HepG2 (cell line): ENCODE results near the gene SYNE1. TPM values are rescaled to one million over a fixed set of nuclear protein-coding genes. Genes with fewer than 3 reads are reported as not detected.
A peak's percentile ranks its signal among the peaks of the same experiment; 100 is the strongest.

Experiments used
- CCAR2 ChIP-seq: fragments of 200-400 bp; formaldehyde crosslinking; optimal IDR thresholded peaks from 2 replicates; pipeline ENCODE3; 2018; ENCODE audit warnings: low read depth, mild to moderate bottlenecking, low read length, moderate library complexity
- CREB1 ChIP-seq, 2 experiments: fragments of 450-650 bp in 1 of 2; IDR thresholded peaks; 2 replicates each; pipeline ENCODE4 v1.6.1; 2016 to 2017; ENCODE audit warnings: control low read depth in 1 of 2, mild to moderate bottlenecking in 1 of 2, missing compliant biosample characterization in 1 of 2, missing genetic modification characterization in 1 of 2
- ESRRA ChIP-seq: sonication (generic); formaldehyde crosslinking; IDR thresholded peaks from 2 replicates; pipeline ENCODE4 v1.5.1; 2020; ENCODE audit warnings: mild to moderate bottlenecking, low read depth, missing genetic modification reagents
- FOXO4 ChIP-seq: sonication (generic); formaldehyde crosslinking; conservative IDR thresholded peaks from 2 replicates; pipeline ENCODE4 v1.8.1; 2023; ENCODE audit warnings: missing genetic modification reagents
- KDM1A ChIP-seq: IDR thresholded peaks from 2 replicates; pipeline ENCODE4 v1.6.1; 2016; ENCODE audit warnings: missing compliant biosample characterization
- MAF1 ChIP-seq: sonication (generic); formaldehyde crosslinking; IDR thresholded peaks from 2 replicates; pipeline ENCODE4 v1.5.0; 2020; ENCODE audit warnings: missing genetic modification reagents, borderline replicate concordance
- MAFF ChIP-seq: IDR thresholded peaks from 2 replicates; pipeline ENCODE4 v1.6.1; 2011; ENCODE audit warnings: low read depth, low read length, improper control_type of control experiment
- PHF21A ChIP-seq: sonication (generic); formaldehyde crosslinking; IDR thresholded peaks from 2 replicates; pipeline ENCODE4 v1.5.0; 2020; ENCODE audit warnings: mild to moderate bottlenecking, missing genetic modification reagents
- RARA ChIP-seq: IDR thresholded peaks from 2 replicates; pipeline ENCODE4 v1.6.1; 2016; ENCODE audit warnings: missing genetic modification reagents, missing compliant biosample characterization
- RBAK ChIP-seq: sonication (generic); formaldehyde crosslinking; IDR thresholded peaks from 2 replicates; pipeline ENCODE4 v1.5.1; 2020; ENCODE audit warnings: mild to moderate bottlenecking, missing genetic modification reagents
- SIX4 ChIP-seq: sonication (generic); formaldehyde crosslinking; IDR thresholded peaks from 2 replicates; pipeline ENCODE4 v1.4.0; 2020; ENCODE audit warnings: missing genetic modification reagents
- THAP11 ChIP-seq: IDR thresholded peaks from 2 replicates; pipeline ENCODE4 v1.6.1; 2016; ENCODE audit warnings: missing biosample characterization, missing genetic modification reagents
- ZBTB2 ChIP-seq: sonication (generic); formaldehyde crosslinking; IDR thresholded peaks from 2 replicates; pipeline ENCODE4 v1.8.0; 2022; ENCODE audit warnings: low read depth, missing genetic modification reagents
- ZHX1 ChIP-seq: sonication (generic); formaldehyde crosslinking; IDR thresholded peaks from 2 replicates; pipeline ENCODE4 v1.8.1; 2022; ENCODE audit warnings: low read depth, mild to moderate bottlenecking, missing genetic modification reagents
- ZNF350 ChIP-seq: sonication (generic); formaldehyde crosslinking; IDR thresholded peaks from 2 replicates; pipeline ENCODE4 v1.4.0; 2020; ENCODE audit warnings: mild to moderate bottlenecking, low read depth, missing genetic modification reagents, borderline replicate concordance
- ZNF546 ChIP-seq: sonication (generic); formaldehyde crosslinking; conservative IDR thresholded peaks from 2 replicates; pipeline ENCODE4 v1.8.1; 2023; ENCODE audit warnings: mild to moderate bottlenecking, missing genetic modification reagents
- ZNF558 ChIP-seq: sonication (generic); formaldehyde crosslinking; IDR thresholded peaks from 2 replicates; pipeline ENCODE4 v1.9.0; 2022; ENCODE audit warnings: mild to moderate bottlenecking, missing genetic modification reagents, borderline replicate concordance
- ZNF615 ChIP-seq: sonication (generic); formaldehyde crosslinking; IDR thresholded peaks from 2 replicates; pipeline ENCODE4 v1.5.0; 2020; ENCODE audit warnings: mild to moderate bottlenecking, missing genetic modification reagents, borderline replicate concordance
- polyA plus RNA-seq, 8 experiments: library from polyadenylated mRNA; depleted of rRNA in 3 of 8; stranded (reverse) in 7 of 8; unstranded in 1 of 8; fragments of >200 nt; fragmentation: Illumina TruSeq in 4 of 8; extraction: Trizol in 4 of 8; gene quantifications; 2 replicates each; pipeline versions ENCODE4 v1.2.1 to v1.2.3, GENCODE V29; 2011 to 2016; ENCODE audit warnings: low read depth in 4 of 8, missing spikeins in 1 of 8, mixed read lengths in 1 of 8; ENCODE audit not compliant: insufficient read depth in 1 of 8
- total RNA-seq, 5 experiments: library from RNA; depleted of rRNA; stranded (reverse); fragments of >200 nt; fragmentation: Illumina TruSeq; extraction: Trizol; gene quantifications; 2 replicates each; pipeline ENCODE4 v1.2.3, GENCODE V29; 2016; ENCODE audit warnings: low read depth in 1 of 5
- TF ChIP-seq, protein P1 (sequence below): fragments of 450-650 bp; IDR thresholded peaks from 2 replicates; pipeline ENCODE4 v1.6.1; 2017; ENCODE audit warnings: mild to moderate bottlenecking

The SYNE1 gene
- total and polyA plus RNA-seq, 2 of the 13 experiments (the other 11 are each of a cell fraction or from before 2014, with no cell fraction given), result 5.5 to 15.9 TPM

DNA sequence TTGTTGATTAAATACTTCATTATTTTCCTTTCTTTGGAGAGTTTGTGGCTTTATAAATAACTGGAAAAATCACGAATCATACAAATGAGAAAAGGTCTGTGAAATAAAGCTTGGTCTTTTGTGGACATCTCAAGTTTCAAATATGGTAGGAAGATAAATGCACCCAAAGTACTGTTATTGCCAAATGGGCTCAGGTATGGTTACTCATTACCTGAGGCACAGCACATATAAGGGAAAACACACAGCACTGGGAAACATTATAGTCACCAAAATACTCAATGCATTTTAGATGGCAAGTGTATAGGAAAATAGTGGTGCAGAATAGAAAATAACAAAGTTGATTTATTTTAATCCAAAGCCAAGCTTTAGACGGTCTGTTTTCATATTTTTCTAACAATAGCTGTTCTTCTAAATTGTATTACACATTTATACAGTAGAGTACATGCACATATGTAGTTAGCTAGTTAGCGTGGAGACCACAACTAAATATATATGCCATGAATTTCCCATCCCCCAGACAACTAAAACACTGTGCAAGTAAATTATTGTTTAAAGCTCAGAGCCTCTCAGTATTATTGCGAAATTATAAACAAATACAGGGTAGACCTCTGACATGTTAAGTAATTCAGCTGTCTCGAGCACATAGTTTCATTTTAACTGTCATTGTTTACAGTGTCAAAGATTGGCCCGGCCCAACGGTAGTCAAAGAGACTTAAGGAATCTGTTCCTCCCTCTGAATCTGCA lies 336.0 kb downstream of the SYNE1 start (continued):
- TF ChIP-seq FOXO4 (no peak), ZHX1 (CRISPR knock-in tag) (no peak), PHF21A (no peak; the same call in 1 of the 2 replicates), MAFF (no peak), ZNF615 (no peak), ZNF350 (no peak), ESRRA (CRISPR knock-in tag) (0 out of 2 replicates have a peak, but pooled peaks have one; percentile 16), THAP11 (peak; percentile 21; the same call in 1 of the 2 replicates), ZNF558 (CRISPR knock-in tag) (no peak), ZBTB2 (CRISPR knock-in tag) (no peak), RBAK (CRISPR knock-in tag) (0 out of 2 replicates have a peak, but pooled peaks have one; percentile 13), KDM1A (no peak; the same call in 1 of the 2 replicates), CREB1 (IDR thresholded peaks at IDR 0.05) (no peak), CREB1 (CRISPR knock-in tag; IDR thresholded peaks at IDR 0.05) (no peak; the same call in none of the 2 replicates), SIX4 (CRISPR knock-in tag) (peak; percentile 39; the same call in 1 of the 2 replicates), CCAR2 (no peak), ZNF546 (CRISPR knock-in tag) (no peak), RARA (CRISPR knock-in tag) (peak; percentile 63), MAF1 (CRISPR knock-in tag) (0 out of 2 replicates have a peak, but pooled peaks have one; percentile 30)
- TF ChIP-seq, protein P1, sequence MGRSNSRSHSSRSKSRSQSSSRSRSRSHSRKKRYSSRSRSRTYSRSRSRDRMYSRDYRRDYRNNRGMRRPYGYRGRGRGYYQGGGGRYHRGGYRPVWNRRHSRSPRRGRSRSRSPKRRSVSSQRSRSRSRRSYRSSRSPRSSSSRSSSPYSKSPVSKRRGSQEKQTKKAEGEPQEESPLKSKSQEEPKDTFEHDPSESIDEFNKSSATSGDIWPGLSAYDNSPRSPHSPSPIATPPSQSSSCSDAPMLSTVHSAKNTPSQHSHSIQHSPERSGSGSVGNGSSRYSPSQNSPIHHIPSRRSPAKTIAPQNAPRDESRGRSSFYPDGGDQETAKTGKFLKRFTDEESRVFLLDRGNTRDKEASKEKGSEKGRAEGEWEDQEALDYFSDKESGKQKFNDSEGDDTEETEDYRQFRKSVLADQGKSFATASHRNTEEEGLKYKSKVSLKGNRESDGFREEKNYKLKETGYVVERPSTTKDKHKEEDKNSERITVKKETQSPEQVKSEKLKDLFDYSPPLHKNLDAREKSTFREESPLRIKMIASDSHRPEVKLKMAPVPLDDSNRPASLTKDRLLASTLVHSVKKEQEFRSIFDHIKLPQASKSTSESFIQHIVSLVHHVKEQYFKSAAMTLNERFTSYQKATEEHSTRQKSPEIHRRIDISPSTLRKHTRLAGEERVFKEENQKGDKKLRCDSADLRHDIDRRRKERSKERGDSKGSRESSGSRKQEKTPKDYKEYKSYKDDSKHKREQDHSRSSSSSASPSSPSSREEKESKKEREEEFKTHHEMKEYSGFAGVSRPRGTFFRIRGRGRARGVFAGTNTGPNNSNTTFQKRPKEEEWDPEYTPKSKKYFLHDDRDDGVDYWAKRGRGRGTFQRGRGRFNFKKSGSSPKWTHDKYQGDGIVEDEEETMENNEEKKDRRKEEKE, result no peak
